ENCODE data around the gene EEPD1. TPM values are rescaled to one million over a fixed set of nuclear protein-coding genes. Genes with fewer than 3 reads are reported as not detected.

Gene EEPD1
- total RNA-seq, 4 donors from 2014 or later = 19.0 to 34.2 (median 20.8) TPM

- TF ChIP-seq CTCF (IDR thresholded peaks at IDR 0.05) (no peak), POLR2A (IDR thresholded peaks at IDR 0.05) (no peak)
- 93 to 95% methylated on average over 7 of the region's 7 CpGs for WGBS, 2 donors
- intact Hi-C loops (cut with DNase I; ENCODE audit: low total_unique reads) = no loop called here
- no peak overlapping the region for H3K4me3 ChIP-seq (ENCODE audit: low read depth, poor library complexity, severe bottlenecking)
- no peak for DNase-seq (ENCODE audit: low spot score in 2 of 2)
Measured at GRCh38 chr7:36297364-36298009, 144.4 kb downstream of the EEPD1 start.

GRCh38 chr7:36298106-36298505, 145.1 kb downstream of the EEPD1 start:
- TF ChIP-seq POLR2A (IDR thresholded peaks at IDR 0.05) (no peak), CTCF (IDR thresholded peaks at IDR 0.05) (no peak)
- DNase-seq (ENCODE audit: low spot score in 2 of 2) = no peak
- no peak overlapping the region for H3K4me3 ChIP-seq (ENCODE audit: low read depth, poor library complexity, severe bottlenecking)
- intact Hi-C loops (cut with DNase I; ENCODE audit: low total_unique reads) = no loop called here
- 68 to 78% methylated on average over 4 of the region's 4 CpGs for WGBS, 2 donors

GRCh38 chr7:36299223-36299774, 146.2 kb downstream of the EEPD1 start:
- no peak for TF ChIP-seq POLR2A (IDR thresholded peaks at IDR 0.05)
- TF ChIP-seq CTCF (IDR thresholded peaks at IDR 0.05) = no peak
- no peak overlapping the region for H3K4me3 ChIP-seq (ENCODE audit: low read depth, poor library complexity, severe bottlenecking)
- 95 to 97% methylated on average over 17 of the region's 17 CpGs for WGBS, 2 donors
- no peak for DNase-seq (ENCODE audit: low spot score in 2 of 2)
- intact Hi-C loops (cut with DNase I; ENCODE audit: low total_unique reads) = no loop called here

GRCh38 chr7:36299823-36300341, 146.8 kb downstream of the EEPD1 start:
- no peak for DNase-seq (ENCODE audit: low spot score in 2 of 2)
- no peak for TF ChIP-seq POLR2A (IDR thresholded peaks at IDR 0.05)
- no peak for TF ChIP-seq CTCF (IDR thresholded peaks at IDR 0.05)
- intact Hi-C loops (cut with DNase I; ENCODE audit: low total_unique reads) = no loop called here

GRCh38 chr7:36300696-36301350, 147.8 kb downstream of the EEPD1 start:
- DNase-seq (ENCODE audit: low spot score in 2 of 2) = no peak
- TF ChIP-seq CTCF (IDR thresholded peaks at IDR 0.05) = no peak
- TF ChIP-seq POLR2A (IDR thresholded peaks at IDR 0.05) = no peak
- 58 to 71% methylated on average over 9 of the region's 9 CpGs for WGBS, 2 donors
- intact Hi-C loops (cut with DNase I; ENCODE audit: low total_unique reads) = no loop called here
- H3K4me3 ChIP-seq (ENCODE audit: low read depth, poor library complexity, severe bottlenecking) = no peak overlapping the region

More at GRCh38 chr7:36299823-36300341, 146.8 kb downstream of the EEPD1 start:
- no peak overlapping the region for H3K4me3 ChIP-seq (ENCODE audit: low read depth, poor library complexity, severe bottlenecking)
- 85 to 89% methylated on average over 9 of the region's 9 CpGs for WGBS, 2 donors
